WTC11 (cell line): ENCODE results near the gene PLXNA2. TPM values are rescaled to one million over a fixed set of nuclear protein-coding genes. Genes with fewer than 3 reads are reported as not detected.

Experiments
- ATAC-seq: fragments of 200-7000 bp; cut with Tn5 transposase; 2 replicates; pipeline ENCODE4 v1.10.0; 2021; ENCODE audit warnings: mild to moderate bottlenecking, moderate library complexity
- CTCF ChIA-PET: fragments of 300-600 bp; sonication (Branson Sonifier 250); formaldehyde crosslinking; loops from one replicate; lab custom pipeline; 2021; ENCODE audit warnings: antibody characterized with exemption; lab: Charles Lee
- POLR2A ChIA-PET: fragments of 350-600 bp; sonication (Branson Sonifier 250); formaldehyde crosslinking; loops from one replicate; lab custom pipeline; 2021; ENCODE audit warnings: antibody characterized with exemption; lab: Charles Lee
- DNase-seq: peaks from one replicate; pipeline ENCODE4 v3.0.0; 2021; ENCODE audit warnings: low spot score
- H3K27ac Mint-ChIP-seq: 2 replicates; pipeline ENCODE4 v1.8.0; 2021; ENCODE audit warnings: mixed read lengths
- H3K27me3 Mint-ChIP-seq: 2 replicates; pipeline ENCODE4 v1.8.0; 2021; ENCODE audit warnings: low read depth, mild to moderate bottlenecking, moderate library complexity, mixed read lengths
- H3K36me3 Mint-ChIP-seq: 2 replicates; pipeline ENCODE4 v1.8.0; 2021; ENCODE audit warnings: mixed read lengths
- H3K4me1 Mint-ChIP-seq: 2 replicates; pipeline ENCODE4 v1.8.0; 2022; ENCODE audit warnings: mixed read lengths
- H3K4me3 Mint-ChIP-seq: 2 replicates; pipeline ENCODE4 v1.8.0; 2021; ENCODE audit warnings: mild to moderate bottlenecking, moderate library complexity, mixed read lengths
- H3K9me3 Mint-ChIP-seq: 2 replicates; pipeline ENCODE4 v1.8.0; 2021; ENCODE audit warnings: mixed read lengths
- ARID4B ChIP-seq: sonication (generic); formaldehyde crosslinking; IDR thresholded peaks from 2 replicates; pipeline ENCODE4 v1.8.0; 2023; ENCODE audit warnings: missing genetic modification reagents, mild to moderate bottlenecking, borderline replicate concordance
- CREM ChIP-seq: sonication (generic); formaldehyde crosslinking; IDR thresholded peaks from 2 replicates; pipeline ENCODE4 v1.8.1; 2022; ENCODE audit warnings: mild to moderate bottlenecking, missing genetic modification reagents, moderate library complexity
- ERG ChIP-seq: fragments of 250-450 bp; sonication (Bioruptor Pico); IDR thresholded peaks from 2 replicates; pipeline ENCODE4 v1.8.0; 2021; ENCODE audit warnings: mild to moderate bottlenecking
- HMGXB4 ChIP-seq: sonication (generic); formaldehyde crosslinking; IDR thresholded peaks from 2 replicates; pipeline ENCODE4 v1.8.1; 2023; ENCODE audit warnings: mild to moderate bottlenecking, moderate library complexity, missing genetic modification reagents
- KAT7 ChIP-seq: sonication (generic); formaldehyde crosslinking; IDR thresholded peaks from 2 replicates; pipeline ENCODE4 v1.8.1; 2023; ENCODE audit warnings: missing genetic modification reagents, mild to moderate bottlenecking, borderline replicate concordance
- MXD4 ChIP-seq: fragments of 250-450 bp; sonication (Bioruptor Pico); IDR thresholded peaks from 2 replicates; pipeline ENCODE4 v1.8.0; 2021; ENCODE audit warnings: mild to moderate bottlenecking, moderate library complexity, borderline replicate concordance
- MYBL2 ChIP-seq: sonication (generic); formaldehyde crosslinking; IDR thresholded peaks from 2 replicates; pipeline ENCODE4 v1.8.1; 2023; ENCODE audit warnings: mild to moderate bottlenecking, moderate library complexity, missing genetic modification reagents
- SMAD3 ChIP-seq: sonication (generic); formaldehyde crosslinking; IDR thresholded peaks from 2 replicates; pipeline ENCODE4 v1.8.0; 2022; ENCODE audit warnings: missing genetic modification reagents, mild to moderate bottlenecking, borderline replicate concordance
- TP53 ChIP-seq: sonication (generic); formaldehyde crosslinking; IDR thresholded peaks from 2 replicates; pipeline ENCODE4 v1.8.1; 2023; ENCODE audit warnings: mild to moderate bottlenecking, missing genetic modification reagents
- USF2 ChIP-seq: sonication (generic); formaldehyde crosslinking; IDR thresholded peaks from 2 replicates; pipeline ENCODE4 v1.8.1; 2023; ENCODE audit warnings: mild to moderate bottlenecking, missing genetic modification reagents, moderate library complexity
- ZNF232 ChIP-seq: sonication (generic); formaldehyde crosslinking; IDR thresholded peaks from 2 replicates; pipeline ENCODE4 v1.8.0; 2022; ENCODE audit warnings: mild to moderate bottlenecking, missing genetic modification reagents
- ZNF263 ChIP-seq: sonication (generic); formaldehyde crosslinking; IDR thresholded peaks from 2 replicates; pipeline ENCODE4 v1.8.1; 2022; ENCODE audit warnings: low read depth, mild to moderate bottlenecking, moderate library complexity, missing genetic modification reagents
- ZNF396 ChIP-seq: fragments of 250-450 bp; sonication (Bioruptor Pico); IDR thresholded peaks from 2 replicates; pipeline ENCODE4 v1.8.0; 2021; ENCODE audit warnings: mild to moderate bottlenecking, moderate library complexity, borderline replicate concordance
- ZNF532 ChIP-seq: fragments of 250-450 bp; sonication (Bioruptor Pico); IDR thresholded peaks from 2 replicates; pipeline ENCODE4 v1.9.0; 2021; ENCODE audit warnings: mild to moderate bottlenecking, borderline replicate concordance
- ZNF671 ChIP-seq: fragments of 250-450 bp; sonication (Bioruptor Pico); IDR thresholded peaks from 2 replicates; pipeline ENCODE4 v1.8.0; 2021; ENCODE audit warnings: mild to moderate bottlenecking
- total RNA-seq: library from RNA; stranded (reverse); gene quantifications from 3 replicates; pipeline ENCODE4 v1.2.3, GENCODE V29; 2021

Gene PLXNA2
- total RNA-seq, 1 experiment from 2014 or later: 4.2 TPM

- H3K9me3 Mint-ChIP-seq: no peaks in the 10 kb centered on the region
- ChIA-PET CTCF (interaction anchor here (0.9 kb wide), 1 partner anchor 134 kb away, joined by 3 read pairs; no protein-coding TSS in a partner anchor), POLR2A (no interaction called here)
- peaks cover 7% of the 10 kb centered on the region for H3K4me1 Mint-ChIP-seq
- no peak overlapping the region for H3K4me3 Mint-ChIP-seq
- H3K36me3 Mint-ChIP-seq: no peaks in the 10 kb centered on the region
- no peaks in the 10 kb centered on the region for H3K27me3 Mint-ChIP-seq
- no peak for DNase-seq
- TF ChIP-seq ERG (CRISPR knock-in tag): no peak
- TF ChIP-seq ZNF671 (CRISPR knock-in tag): no peak
- TF ChIP-seq USF2 (CRISPR knock-in tag): no peak
- TF ChIP-seq ZNF532: no peak
- TF ChIP-seq ZNF232: no peak
- TF ChIP-seq ZNF396: no peak
- no peak for TF ChIP-seq KAT7
- no peak for TF ChIP-seq HMGXB4 (CRISPR knock-in tag)
- TF ChIP-seq MYBL2 (CRISPR knock-in tag): no peak
- no peak for TF ChIP-seq ZNF263 (CRISPR knock-in tag)
- TF ChIP-seq ARID4B: no peak
- TF ChIP-seq MXD4 (CRISPR knock-in tag): no peak
- TF ChIP-seq CREM: no peak
- no peak for TF ChIP-seq TP53 (CRISPR knock-in tag)
- no peak for TF ChIP-seq SMAD3
- no peak overlapping the region for H3K27ac Mint-ChIP-seq
- ATAC-seq: no peak
These were observed 126.4 kb downstream of the PLXNA2 start for GRCh38 chr1:208117826-208118225.
